IMR-90 (cell line): ENCODE data around the gene ANKRD34B. TPM values are rescaled to one million over a fixed set of nuclear protein-coding genes. Genes with fewer than 3 reads are reported as not detected.

Experiments used
- ATAC-seq: fragments of 200-7000 bp; cut with Tn5 transposase; 2 replicates; pipeline ENCODE4 v1.9.1; 2020; ENCODE audit warnings: low read depth, mild to moderate bottlenecking, moderate library complexity
- BruUV-seq: library from RNA; stranded (reverse); fragments of 400-500 nt; replicated peaks from 2 replicates; lab custom pipeline; 2021; lab: Mats Ljungman, UMichigan
- CTCF ChIA-PET: fragments of 300-600 bp; formaldehyde crosslinking; extraction: SDS; loops from one replicate; lab custom pipeline; 2021; ENCODE audit warnings: antibody characterized with exemption; lab: Yijun Ruan, JAX
- POLR2A ChIA-PET: fragments of 300-600 bp; sonication (Branson Sonifier 250); formaldehyde crosslinking; loops from one replicate; lab custom pipeline; 2022; ENCODE audit warnings: antibody characterized with exemption; ENCODE audit not compliant: unreplicated experiment; lab: Charles Lee
- DNase-seq: peaks from one replicate; pipeline ENCODE4 v3.0.0; 2013
- H2AFZ ChIP-seq: replicated peaks from 2 replicates; pipeline ENCODE3; 2013; ENCODE audit warnings: low read length, mild to moderate bottlenecking; ENCODE audit not compliant: poor library complexity
- H2AK5ac ChIP-seq: 2 replicates; pipeline ENCODE4 v1.6.1; 2013; ENCODE audit warnings: low read depth, low read length, inconsistent platforms
- H2AK9ac ChIP-seq: replicated peaks from 2 replicates; pipeline ENCODE3; 2013; ENCODE audit warnings: mild to moderate bottlenecking, low read depth, low read length, moderate library complexity; ENCODE audit not compliant: poor library complexity
- H2BK120ac ChIP-seq: 2 replicates; pipeline ENCODE4 v1.6.1; 2013; ENCODE audit warnings: low read depth, low read length, inconsistent platforms
- H2BK15ac ChIP-seq: 3 replicates; pipeline ENCODE4 v1.6.1; 2013; ENCODE audit warnings: low read depth, low read length, inconsistent platforms
- H2BK20ac ChIP-seq: 2 replicates; pipeline ENCODE4 v1.6.1; 2013; ENCODE audit warnings: low read depth, mild to moderate bottlenecking, inconsistent platforms, low read length, moderate library complexity
- H2BK5ac ChIP-seq: 2 replicates; pipeline ENCODE4 v1.6.1; 2013; ENCODE audit warnings: mild to moderate bottlenecking, low read depth, low read length, inconsistent platforms; ENCODE audit not compliant: poor library complexity, severe bottlenecking
- H3K14ac ChIP-seq: replicated peaks from 2 replicates; pipeline ENCODE4 v1.6.1; 2013; ENCODE audit warnings: low read depth, low read length, inconsistent platforms
- H3K18ac ChIP-seq: 2 replicates; pipeline ENCODE4 v1.6.1; 2013; ENCODE audit warnings: low read depth, low read length, control low read depth
- H3K23ac ChIP-seq: 2 replicates; pipeline ENCODE4 v1.6.1; 2013; ENCODE audit warnings: low read depth, low read length, inconsistent platforms
- H3K27ac ChIP-seq: 2 replicates; pipeline ENCODE4 v1.5.1; 2013; ENCODE audit warnings: mild to moderate bottlenecking, control low read depth, low read length; ENCODE audit not compliant: insufficient read depth
- H3K27me3 ChIP-seq: 2 replicates; pipeline ENCODE4 v1.6.1; 2013; ENCODE audit warnings: low read length; ENCODE audit not compliant: control insufficient read depth, insufficient read depth
- H3K36me3 ChIP-seq: 2 replicates; pipeline ENCODE4 v1.6.1; 2013; ENCODE audit warnings: low read length, mixed read lengths; ENCODE audit not compliant: control insufficient read depth, insufficient read depth
- H3K4ac ChIP-seq: 2 replicates; pipeline ENCODE4 v1.6.1; 2013; ENCODE audit warnings: low read depth, low read length, inconsistent platforms
- H3K4me1 ChIP-seq: 2 replicates; pipeline ENCODE4 v1.6.1; 2013; ENCODE audit warnings: low read length, mixed read lengths; ENCODE audit not compliant: control insufficient read depth, insufficient read depth
- H3K4me2 ChIP-seq: 2 replicates; pipeline ENCODE4 v1.6.1; 2013; ENCODE audit warnings: low read depth, mild to moderate bottlenecking, control low read depth, low read length, moderate library complexity
- H3K4me3 ChIP-seq: 2 replicates; pipeline ENCODE4 v1.5.1; 2013; ENCODE audit warnings: low read depth, mild to moderate bottlenecking, control low read depth, low read length, moderate library complexity; ENCODE audit not compliant: insufficient read depth
- H3K56ac ChIP-seq: 2 replicates; pipeline ENCODE4 v1.6.1; 2013; ENCODE audit warnings: low read length, inconsistent platforms; ENCODE audit not compliant: insufficient read depth; ENCODE audit errors: extremely low read depth
- H3K79me1 ChIP-seq, 2 experiments: 2 replicates each; pipeline ENCODE4 v1.6.1; 2013; ENCODE audit warnings: low read length in 2 of 2, inconsistent platforms in 1 of 2, low read depth in 1 of 2
- H3K9ac ChIP-seq: 2 replicates; pipeline ENCODE4 v1.6.1; 2013; ENCODE audit warnings: low read depth, low read length, control low read depth
- H3K9me1 ChIP-seq: 2 replicates; pipeline ENCODE4 v1.6.1; 2013; ENCODE audit warnings: low read length, inconsistent platforms; ENCODE audit not compliant: insufficient read depth
- H3K9me3 ChIP-seq: 2 replicates; pipeline ENCODE4 v1.6.1; 2013; ENCODE audit warnings: low read length; ENCODE audit not compliant: control insufficient read depth, insufficient read depth
- H4K20me1 ChIP-seq: 2 replicates; pipeline ENCODE4 v1.6.1; 2013; ENCODE audit warnings: low read length, inconsistent platforms; ENCODE audit not compliant: insufficient read depth
- H4K5ac ChIP-seq: 2 replicates; pipeline ENCODE4 v1.6.1; 2013; ENCODE audit warnings: mild to moderate bottlenecking, low read depth, low read length, control low read depth
- H4K8ac ChIP-seq, 2 experiments: 2 replicates each; pipeline ENCODE4 v1.6.1; 2013; ENCODE audit warnings: low read depth in 2 of 2, low read length in 2 of 2, control low read depth in 1 of 2, inconsistent platforms in 1 of 2
- H4K91ac ChIP-seq: 2 replicates; pipeline ENCODE4 v1.6.1; 2013; ENCODE audit warnings: low read depth, low read length, inconsistent platforms; ENCODE audit not compliant: insufficient read depth
- BHLHE40 ChIP-seq: fragments of 150-350 bp; IDR thresholded peaks from 2 replicates; pipeline ENCODE4 v1.6.1; 2016; ENCODE audit warnings: mild to moderate bottlenecking, low read depth, low read length
- CHD1 ChIP-seq: IDR thresholded peaks from 2 replicates; pipeline ENCODE4 v1.6.1; 2012; ENCODE audit warnings: low read depth, low read length, improper control_type of control experiment
- MAZ ChIP-seq: IDR thresholded peaks from 2 replicates; pipeline ENCODE4 v1.6.1; 2012; ENCODE audit warnings: low read depth, mild to moderate bottlenecking, low read length, improper control_type of control experiment, moderate library complexity, borderline replicate concordance
- NFE2L2 ChIP-seq: fragments of 150-350 bp; IDR thresholded peaks from 2 replicates; pipeline ENCODE4 v1.6.1; 2016; ENCODE audit warnings: low read depth, mild to moderate bottlenecking, low read length
- POLR2A ChIP-seq: IDR thresholded peaks from 2 replicates; pipeline ENCODE4 v1.6.1; 2012; ENCODE audit warnings: mild to moderate bottlenecking, low read depth, low read length
- RCOR1 ChIP-seq: IDR thresholded peaks from 2 replicates; pipeline ENCODE4 v1.6.1; 2012; ENCODE audit warnings: mild to moderate bottlenecking, low read length, improper control_type of control experiment; ENCODE audit not compliant: insufficient replicate concordance
- RFX5 ChIP-seq: IDR thresholded peaks from 2 replicates; pipeline ENCODE4 v1.8.0; 2012; ENCODE audit warnings: low read depth, mild to moderate bottlenecking, low read length, moderate library complexity
- SMC3 ChIP-seq: fragments of 150-350 bp; IDR thresholded peaks from 2 replicates; pipeline ENCODE4 v1.6.1; 2016; ENCODE audit warnings: low read depth, mild to moderate bottlenecking, antibody characterized with exemption, low read length, moderate library complexity
- WGBS, 2 experiments: methylation state at CpG; one replicate each; pipeline versions ENCODE4 v1.1.5 to v1.1.7; 2013; ENCODE audit warnings: missing lambda C conversion rate in 2 of 2; ENCODE audit not compliant: insufficient read length in 1 of 2; ENCODE audit errors: extremely low coverage in 2 of 2; 5-methylcytosine and 5-hydroxymethylcytosine counted together
- dilution Hi-C: fragments of 300-500 bp; cut with HindIII; formaldehyde crosslinking; loops from one replicate; pipeline ENCODE4 v1.14.3; 2018; ENCODE audit warnings: low sequenced_read_pairs; ENCODE audit not compliant: unreplicated experiment
- in situ Hi-C: fragments of 300-500 bp; cut with MboI; formaldehyde crosslinking; loops from 3 replicates; pipeline ENCODE4 v1.14.3; 2019; ENCODE audit warnings: low sequenced_read_pairs, inconsistent platforms, mixed read lengths
- intact Hi-C: fragments of 100-400 bp; cut with micrococcal nuclease; formaldehyde crosslinking; loops from 2 replicates; pipeline ENCODE4 v1.10.0; 2022
- polyA plus RNA-seq, 3 experiments: library from polyadenylated mRNA; depleted of rRNA; stranded (reverse); fragments of >200 nt; gene quantifications; 2 replicates each; pipeline ENCODE4 v1.2.3, GENCODE V29; 2012; ENCODE audit warnings: low replicate concordance in 1 of 3
- total RNA-seq: library from RNA; depleted of rRNA; stranded (reverse); fragments of >200 nt; gene quantifications from 2 replicates; pipeline ENCODE4 v1.2.3, GENCODE V29; 2012
- TF ChIP-seq, protein P1 (sequence below): fragments of 150-350 bp; IDR thresholded peaks from 2 replicates; pipeline ENCODE4 v1.6.1; 2017; ENCODE audit warnings: mild to moderate bottlenecking, antibody characterized with exemption, low read length, low read depth
- TF ChIP-seq, protein P2 (sequence below): conservative IDR thresholded peaks from 2 replicates; pipeline ENCODE4 v1.5.1; 2012; ENCODE audit warnings: mild to moderate bottlenecking, low read depth, low read length, improper control_type of control experiment

Gene ANKRD34B
- total and polyA plus RNA-seq, 2 of the 4 experiments (the other 2 are of a cell fraction): not detected

DNA sequence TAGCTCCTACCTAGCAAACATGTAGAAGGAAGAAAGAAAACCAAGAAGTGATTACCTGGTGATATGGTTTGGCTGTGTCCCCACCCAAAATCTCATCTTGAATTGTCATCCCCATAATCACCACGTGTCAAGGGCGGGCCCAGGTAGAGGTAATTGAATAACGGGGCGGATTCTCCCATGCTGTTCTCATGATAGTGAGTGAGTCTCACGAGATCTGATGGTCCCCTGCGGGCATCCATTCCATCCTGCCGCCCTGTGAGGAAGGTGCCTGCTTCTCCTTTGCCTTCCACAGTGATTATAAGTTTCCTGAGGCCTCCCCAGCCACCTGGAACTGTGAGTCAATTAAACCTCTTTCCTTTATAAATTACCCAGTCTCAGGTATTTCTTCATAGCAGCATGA, 27.4 kb upstream of the ANKRD34B start:
- dilution Hi-C loops: no loop called here
- in situ Hi-C loops: no loop called here
- CTCF ChIA-PET: no interaction called here
- H3K14ac ChIP-seq: no peak overlapping the region
- H4K91ac ChIP-seq: no peak overlapping the region
- no peaks in the 10 kb centered on the region for H3K36me3 ChIP-seq
- TF ChIP-seq, protein P1, sequence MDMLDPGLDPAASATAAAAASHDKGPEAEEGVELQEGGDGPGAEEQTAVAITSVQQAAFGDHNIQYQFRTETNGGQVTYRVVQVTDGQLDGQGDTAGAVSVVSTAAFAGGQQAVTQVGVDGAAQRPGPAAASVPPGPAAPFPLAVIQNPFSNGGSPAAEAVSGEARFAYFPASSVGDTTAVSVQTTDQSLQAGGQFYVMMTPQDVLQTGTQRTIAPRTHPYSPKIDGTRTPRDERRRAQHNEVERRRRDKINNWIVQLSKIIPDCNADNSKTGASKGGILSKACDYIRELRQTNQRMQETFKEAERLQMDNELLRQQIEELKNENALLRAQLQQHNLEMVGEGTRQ: no peak
- TF ChIP-seq RFX5: no peak
- TF ChIP-seq MAZ: no peak
- TF ChIP-seq, protein P2, sequence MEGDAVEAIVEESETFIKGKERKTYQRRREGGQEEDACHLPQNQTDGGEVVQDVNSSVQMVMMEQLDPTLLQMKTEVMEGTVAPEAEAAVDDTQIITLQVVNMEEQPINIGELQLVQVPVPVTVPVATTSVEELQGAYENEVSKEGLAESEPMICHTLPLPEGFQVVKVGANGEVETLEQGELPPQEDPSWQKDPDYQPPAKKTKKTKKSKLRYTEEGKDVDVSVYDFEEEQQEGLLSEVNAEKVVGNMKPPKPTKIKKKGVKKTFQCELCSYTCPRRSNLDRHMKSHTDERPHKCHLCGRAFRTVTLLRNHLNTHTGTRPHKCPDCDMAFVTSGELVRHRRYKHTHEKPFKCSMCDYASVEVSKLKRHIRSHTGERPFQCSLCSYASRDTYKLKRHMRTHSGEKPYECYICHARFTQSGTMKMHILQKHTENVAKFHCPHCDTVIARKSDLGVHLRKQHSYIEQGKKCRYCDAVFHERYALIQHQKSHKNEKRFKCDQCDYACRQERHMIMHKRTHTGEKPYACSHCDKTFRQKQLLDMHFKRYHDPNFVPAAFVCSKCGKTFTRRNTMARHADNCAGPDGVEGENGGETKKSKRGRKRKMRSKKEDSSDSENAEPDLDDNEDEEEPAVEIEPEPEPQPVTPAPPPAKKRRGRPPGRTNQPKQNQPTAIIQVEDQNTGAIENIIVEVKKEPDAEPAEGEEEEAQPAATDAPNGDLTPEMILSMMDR: no peak
- TF ChIP-seq CHD1: no peak
- no peak for TF ChIP-seq RCOR1
- no peak for TF ChIP-seq BHLHE40
- no peak for TF ChIP-seq SMC3
- TF ChIP-seq NFE2L2: no peak
- TF ChIP-seq POLR2A: no peak
- H2BK20ac ChIP-seq: no peak overlapping the region
- no peak overlapping the region for H2BK15ac ChIP-seq
- ATAC-seq (no peak), DNase-seq (no peak)
- H3K4me2 ChIP-seq: no peak overlapping the region
- H2BK120ac ChIP-seq: no peak overlapping the region
- no peak overlapping the region for H3K27ac ChIP-seq
- H3K27me3 ChIP-seq: no peaks in the 10 kb centered on the region
- H3K23ac ChIP-seq: no peak overlapping the region
- no peak overlapping the region for H2BK5ac ChIP-seq
- H3K4me3 ChIP-seq: no peak overlapping the region
- H3K18ac ChIP-seq: no peak overlapping the region
- no peak overlapping the region for H3K9ac ChIP-seq
- H3K4ac ChIP-seq: no peak overlapping the region
- no peaks in the 10 kb centered on the region for H3K9me3 ChIP-seq
- no peak overlapping the region for H2AFZ ChIP-seq
- no peak overlapping the region for H4K5ac ChIP-seq
- no TSS peak for BruUV-seq
- no peaks in the 10 kb centered on the region for H4K20me1 ChIP-seq
- no peaks in the 10 kb centered on the region for H3K9me1 ChIP-seq
- intact Hi-C loops: no loop called here
- no peaks in the 10 kb centered on the region for H3K79me1 ChIP-seq
- no peak overlapping the region for H3K56ac ChIP-seq
- no peaks in the 10 kb centered on the region for H3K4me1 ChIP-seq
- no peak overlapping the region for H2AK5ac ChIP-seq
- no peak overlapping the region for H4K8ac ChIP-seq
- H2AK9ac ChIP-seq: no peak overlapping the region
- no CpG with 5 or more reads among the region's 7 CpGs for WGBS, 2 experiments
- POLR2A ChIA-PET: no interaction called here
